WTC11 (cell line): ENCODE data around the gene CSF1R.

ENCODE experiments used
- CTCF ChIP-seq: fragments of 200-600 bp; IDR thresholded peaks from 2 replicates; pipeline ENCODE4 v1.8.0; 2022; ENCODE audit warnings: antibody characterized with exemption
- E2F1 ChIP-seq: sonication (generic); formaldehyde crosslinking; IDR thresholded peaks from 2 replicates; pipeline ENCODE4 v1.8.0; 2022; ENCODE audit warnings: mild to moderate bottlenecking, missing genetic modification reagents
- MAX ChIP-seq: sonication (generic); formaldehyde crosslinking; IDR thresholded peaks from 2 replicates; pipeline ENCODE4 v1.8.0; 2022; ENCODE audit warnings: mild to moderate bottlenecking, missing genetic modification reagents
- MLX ChIP-seq: sonication (generic); formaldehyde crosslinking; IDR thresholded peaks from 2 replicates; pipeline ENCODE4 v1.8.1; 2023; ENCODE audit warnings: mild to moderate bottlenecking, missing genetic modification reagents, moderate library complexity
- NFYB ChIP-seq: sonication (generic); formaldehyde crosslinking; conservative IDR thresholded peaks from 2 replicates; pipeline ENCODE4 v1.8.0; 2022; ENCODE audit warnings: low read depth, missing genetic modification reagents

DNA sequence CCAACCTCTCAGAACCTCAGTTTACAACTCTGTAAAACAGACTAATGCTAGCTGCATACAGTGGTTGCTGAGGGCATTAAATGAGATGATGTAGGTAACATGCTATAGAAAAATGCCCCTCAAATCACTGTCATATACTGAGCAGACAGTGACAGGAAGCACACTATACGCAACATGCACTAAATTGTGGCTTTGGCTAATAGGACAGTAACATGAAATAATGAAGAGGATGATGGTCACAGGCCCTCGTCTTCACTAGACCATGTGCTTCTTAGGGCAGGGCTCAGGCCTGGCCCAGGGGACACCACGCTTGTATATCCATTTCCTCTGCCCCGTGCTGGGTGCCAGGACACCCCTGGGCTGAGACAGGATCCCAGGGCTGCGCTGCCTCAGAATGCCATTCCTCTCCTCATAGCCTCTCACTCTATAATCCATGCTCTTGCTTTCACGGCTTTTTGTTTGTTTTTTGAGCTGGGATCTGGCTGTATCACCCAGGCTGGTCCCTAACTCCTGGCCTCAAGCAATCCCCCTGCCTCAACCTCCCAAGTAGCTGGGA lies 18.9 kb downstream of the CSF1R start:
- TF ChIP-seq E2F1 (no peak), MLX (CRISPR knock-in tag) (no peak), CTCF (no peak), MAX (CRISPR knock-in tag) (no peak), NFYB (CRISPR knock-in tag) (no peak)
